Measurements from ENCODE around the gene PCDHB8. TPM values are rescaled to one million over a fixed set of nuclear protein-coding genes. Genes with fewer than 3 reads are reported as not detected.
"Not testable (repeated sequence)": the region's sequence is repeated elsewhere in the genome, so short reads cannot be mapped to it uniquely, and the experiment has no call there.

Gene PCDHB8
- total and polyA plus RNA-seq, 8 donors = 0.58 to 1.7 TPM; not detected in 6

- peaks cover 16 to 86% (median 80%) of the 10 kb centered on the region in 4 donors for H3K9me3 ChIP-seq
- H3K4me1 ChIP-seq = no peaks in the 10 kb centered on the region
- H3K27me3 ChIP-seq = peaks cover 0 to 54% (median 0%) of the 10 kb centered on the region in 3 donors
- DNase-seq = no peak
- H3K27ac ChIP-seq = no peak overlapping the region
- intact Hi-C loops (cut with DNase I; ENCODE audit: low total_unique reads) = no loop called here
- TF ChIP-seq POLR2AphosphoS5 (IDR thresholded peaks at IDR 0.05) = no peak
- no peak for TF ChIP-seq POLR2A (IDR thresholded peaks at IDR 0.05)
- no peak for TF ChIP-seq EP300 (IDR thresholded peaks at IDR 0.05)
- TF ChIP-seq CTCF (IDR thresholded peaks at IDR 0.05) = no peak
- H3K36me3 ChIP-seq = no peaks in the 10 kb centered on the region
- H3K4me3 ChIP-seq = no peak overlapping the region
- 28 to 42% (median 38%) methylated on average over 21 of the region's 21 CpGs for WGBS, 5 donors
These were observed 21.8 kb upstream of the PCDHB8 start for GRCh38 chr5:141155540-141156374.

- H3K4me1 ChIP-seq; H3K4me3 ChIP-seq; DNase-seq; H3K27ac ChIP-seq; intact Hi-C loops (cut with DNase I; ENCODE audit: low total_unique reads); H3K36me3 ChIP-seq: not testable (repeated sequence)
- peaks cover 0 to 38% (median 0%) of the 10 kb centered on the region in 3 donors for H3K27me3 ChIP-seq
- WGBS, 5 donors = 27 to 64% (median 39%) methylated on average over 17 to 38 of the region's 38 CpGs
- peaks cover 16 to 80% (median 67%) of the 10 kb centered on the region in 4 donors for H3K9me3 ChIP-seq
These were observed 20.2 kb upstream of the PCDHB8 start for GRCh38 chr5:141157356-141157755.

- WGBS, 5 donors = 26 to 61% (median 40%) methylated on average over 8 to 21 of the region's 28 CpGs
- intact Hi-C loops (cut with DNase I; ENCODE audit: low total_unique reads); H3K27ac ChIP-seq; H3K4me3 ChIP-seq; H3K4me1 ChIP-seq; DNase-seq; H3K36me3 ChIP-seq: not testable (repeated sequence)
- H3K27me3 ChIP-seq = peaks cover 0 to 36% (median 0%) of the 10 kb centered on the region in 3 donors
- H3K9me3 ChIP-seq = peaks cover 16 to 82% (median 68%) of the 10 kb centered on the region in 4 donors
These were observed 19.7 kb upstream of the PCDHB8 start for GRCh38 chr5:141157901-141158300.

- Histone ChIP-seq H3K9me3 (peaks cover 11 to 70% (median 65%) of the 10 kb centered on the region in 4 donors), H3K4me3 (no peak within 1 kb of the TSS)
- WGBS, 5 donors = 23 to 49% (median 33%) methylated on average over 20 of the region's 20 CpGs
These were observed 5.0 kb upstream of the PCDHB8 start, which contains the start of gene PCDHB7 for GRCh38 chr5:141172381-141173204. PCDHB7 (plus strand) TSS chr5:141172644; CDS start chr5:141172836, 192 bp downstream.

GRCh38 chr5:141174291-141175104 lies 3.1 kb upstream of the PCDHB8 start:
- intact Hi-C loops (cut with DNase I; ENCODE audit: low total_unique reads); H3K4me3 ChIP-seq; H3K36me3 ChIP-seq; DNase-seq; H3K27ac ChIP-seq; H3K4me1 ChIP-seq: not testable (repeated sequence)
- Histone ChIP-seq H3K9me3 (peaks cover 11 to 74% (median 72%) of the 10 kb centered on the region in 4 donors), H3K27me3 (peaks cover 0 to 53% (median 24%) of the 10 kb centered on the region in 3 donors)
- 37 to 61% (median 44%) methylated on average over 28 to 78 of the region's 79 CpGs for WGBS, 5 donors

More at GRCh38 chr5:141172381-141173204, 5.0 kb upstream of the PCDHB8 start, which contains the start of gene PCDHB7:
- Histone ChIP-seq H3K27ac (no peak within 1 kb of the TSS), H3K36me3 (no peaks in the 10 kb centered on the region), H3K4me1 (no peaks in the 10 kb centered on the region), H3K27me3 (peaks cover 0 to 45% (median 13%) of the 10 kb centered on the region in 3 donors)
- intact Hi-C loops (cut with DNase I; ENCODE audit: low total_unique reads) = no loop called here
- TF ChIP-seq POLR2A (IDR thresholded peaks at IDR 0.05) (no peak), EP300 (IDR thresholded peaks at IDR 0.05) (no peak), CTCF (IDR thresholded peaks at IDR 0.05) (no peak), POLR2AphosphoS5 (IDR thresholded peaks at IDR 0.05) (no peak)
- peak in 1 of 2 donors; percentile 43 for DNase-seq

Measured in stomach (tissue), 9 donors.